BE2C (cell line): ENCODE measurements around the gene WDR64.

Experiments used
- DNase-seq: peaks from one replicate; pipeline ENCODE4 v3.0.0-alpha.2; 2020
- H3K27me3 ChIP-seq: fragments of 250-450 bp; sonication (Bioruptor Pico); 2 replicates; pipeline ENCODE4 v1.5.1; 2020; ENCODE audit warnings: mild to moderate bottlenecking
- H3K36me3 ChIP-seq: fragments of 250-450 bp; sonication (Bioruptor Pico); 2 replicates; pipeline ENCODE4 v1.5.1; 2020; ENCODE audit warnings: mild to moderate bottlenecking
- H3K4me1 ChIP-seq: fragments of 250-450 bp; sonication (Bioruptor Pico); 2 replicates; pipeline ENCODE4 v1.5.1; 2020
- H3K4me3 ChIP-seq: 2 replicates; pipeline ENCODE4 v1.5.1; 2011; ENCODE audit warnings: low read depth, low read length
- H3K9me3 ChIP-seq: fragments of 250-450 bp; sonication (Bioruptor Pico); 2 replicates; pipeline ENCODE4 v1.5.1; 2020
- CTCF ChIP-seq: IDR thresholded peaks from 2 replicates; pipeline ENCODE4 v1.5.1; 2012; ENCODE audit warnings: mild to moderate bottlenecking, low read depth, low read length

Gene WDR64

GRCh38 chr1:241635556-241636152 is 16.4 kb upstream of the WDR64 start:
- H3K9me3 ChIP-seq, result no peaks in the 10 kb centered on the region
- H3K4me3 ChIP-seq, result no peak overlapping the region
- no peaks in the 10 kb centered on the region for H3K4me1 ChIP-seq
- H3K27me3 ChIP-seq, result no peaks in the 10 kb centered on the region
- no peak for DNase-seq
- H3K36me3 ChIP-seq, result peaks cover 11% of the 10 kb centered on the region
- TF ChIP-seq CTCF, result no peak

- no peak for TF ChIP-seq CTCF
- Histone ChIP-seq H3K27me3 (no peaks in the 10 kb centered on the region), H3K36me3 (peaks cover 11% of the 10 kb centered on the region), H3K4me3 (no peak overlapping the region), H3K9me3 (no peaks in the 10 kb centered on the region), H3K4me1 (no peaks in the 10 kb centered on the region)
- no peak for DNase-seq
Measured at GRCh38 chr1:241636291-241636690, 15.8 kb upstream of the WDR64 start.

- H3K9me3 ChIP-seq, result no peaks in the 10 kb centered on the region
- no peaks in the 10 kb centered on the region for H3K4me1 ChIP-seq
- no peak overlapping the region for H3K4me3 ChIP-seq
- no peaks in the 10 kb centered on the region for H3K27me3 ChIP-seq
- no peak for DNase-seq
- TF ChIP-seq CTCF, result no peak
- H3K36me3 ChIP-seq, result peaks cover 11% of the 10 kb centered on the region
Measured at GRCh38 chr1:241637046-241637590, 15.0 kb upstream of the WDR64 start.

GRCh38 chr1:241637604-241638003 is 14.5 kb upstream of the WDR64 start:
- no peak for TF ChIP-seq CTCF
- DNase-seq, result no peak
- no peaks in the 10 kb centered on the region for H3K9me3 ChIP-seq
- H3K27me3 ChIP-seq, result no peaks in the 10 kb centered on the region
- peaks cover 11% of the 10 kb centered on the region for H3K36me3 ChIP-seq
- H3K4me3 ChIP-seq, result no peak overlapping the region
- no peaks in the 10 kb centered on the region for H3K4me1 ChIP-seq

DNA sequence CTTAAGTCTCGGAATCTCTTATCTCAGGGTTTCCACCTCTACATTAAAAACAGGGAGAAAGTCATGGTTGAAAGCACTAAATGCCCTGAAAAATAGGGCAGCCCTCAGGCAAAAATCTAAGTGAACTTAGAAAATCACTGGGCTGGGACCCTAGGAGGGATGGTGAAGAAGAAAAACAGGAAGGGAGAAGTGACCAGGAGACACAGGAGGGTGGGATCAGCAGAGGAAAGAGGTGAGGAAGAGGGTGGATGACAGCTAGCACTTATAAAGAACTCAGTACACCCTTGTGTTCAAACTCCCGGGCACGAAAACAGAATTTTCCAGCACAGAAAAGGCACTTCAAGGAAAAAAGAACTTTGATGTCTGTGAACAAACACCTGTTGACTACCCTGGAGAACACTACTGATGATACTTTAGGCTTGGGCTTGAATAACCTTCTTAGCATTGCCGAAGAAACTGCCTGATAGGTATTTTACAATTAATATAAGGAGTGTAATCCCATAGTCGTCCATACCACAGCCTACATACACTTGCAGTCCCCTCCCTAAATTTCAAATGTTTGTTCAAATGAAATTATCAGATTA is 13.9 kb upstream of the WDR64 start:
- Histone ChIP-seq H3K9me3 (no peaks in the 10 kb centered on the region), H3K36me3 (peaks cover 11% of the 10 kb centered on the region), H3K4me1 (no peaks in the 10 kb centered on the region), H3K4me3 (peak overlapping the region; percentile 7), H3K27me3 (no peaks in the 10 kb centered on the region)
- no peak for TF ChIP-seq CTCF
- no peak for DNase-seq

- Histone ChIP-seq H3K4me1 (no peaks in the 10 kb centered on the region), H3K36me3 (peaks cover 11% of the 10 kb centered on the region), H3K9me3 (no peaks in the 10 kb centered on the region), H3K27me3 (no peaks in the 10 kb centered on the region), H3K4me3 (peak overlapping the region; percentile 93)
- no peak for TF ChIP-seq CTCF
- no peak for DNase-seq
Measured at GRCh38 chr1:241638909-241639622, 13.0 kb upstream of the WDR64 start.
